Measurements from ENCODE around the gene APOLD1.
"Not testable (repeated sequence)": the region's sequence is repeated elsewhere in the genome, so short reads cannot be mapped to it uniquely, and the experiment has no call there.

The APOLD1 gene

DNA sequence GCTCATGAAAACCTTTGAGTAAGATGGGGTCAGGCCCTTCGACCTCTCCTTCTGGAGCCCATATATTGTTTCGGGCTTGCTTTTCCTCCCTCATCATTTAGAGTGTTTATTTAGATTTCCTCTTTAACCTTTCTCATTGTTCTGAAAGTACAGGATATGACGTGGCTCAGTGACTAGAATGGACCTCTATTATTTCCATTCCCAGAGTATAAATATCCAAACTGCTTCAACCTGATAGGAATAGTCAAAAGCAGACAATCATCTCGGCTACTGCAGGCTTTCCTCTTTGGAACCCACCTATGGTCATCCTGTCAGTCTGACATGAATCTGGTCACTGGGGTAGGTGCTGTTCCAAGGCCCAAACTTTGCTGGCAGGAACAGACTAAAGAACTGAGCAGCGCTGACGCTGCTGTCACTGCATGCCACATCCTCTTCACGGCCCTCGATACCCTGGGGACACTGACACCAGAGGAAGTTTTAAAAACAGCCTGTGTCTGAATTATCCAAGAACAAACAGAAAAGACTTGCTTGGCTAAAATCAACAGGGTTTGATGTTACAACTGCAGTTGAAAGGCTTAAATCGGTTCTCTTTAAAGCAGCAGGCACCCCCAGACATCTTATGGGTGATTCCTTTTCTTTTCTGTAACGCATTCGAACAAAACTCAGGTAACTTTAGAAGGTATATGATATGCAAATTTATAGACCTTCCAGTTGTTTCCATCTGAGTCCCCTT, 22.7 kb downstream of the APOLD1 start:
- DNase-seq, result peak in 3 of 4 experiments; percentile 32 to 67 (median 59)

DNA sequence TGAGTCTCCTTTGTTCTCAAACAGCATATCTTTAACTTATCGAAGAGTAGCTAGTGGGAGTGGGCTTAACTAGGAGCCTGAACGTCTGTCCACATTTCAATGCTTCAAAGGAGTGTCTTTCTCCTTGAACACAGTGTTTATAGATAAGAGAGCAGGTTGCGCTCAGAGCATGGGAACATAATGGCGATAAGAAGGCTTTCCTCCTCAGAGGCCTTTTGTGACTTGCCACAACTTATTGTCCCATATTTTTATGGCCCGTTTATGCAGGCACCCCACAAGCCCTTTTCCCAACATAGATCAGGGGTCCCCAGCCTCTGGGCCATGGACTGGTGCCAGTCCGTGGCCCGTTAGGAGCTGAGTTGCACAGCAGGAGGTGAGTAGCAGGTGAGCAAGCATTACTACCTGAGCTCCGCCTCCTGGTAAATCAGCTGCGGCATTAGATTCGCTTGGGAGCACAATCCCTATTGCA, 25.1 kb downstream of the APOLD1 start:
- DNase-seq, result no peak

DNA sequence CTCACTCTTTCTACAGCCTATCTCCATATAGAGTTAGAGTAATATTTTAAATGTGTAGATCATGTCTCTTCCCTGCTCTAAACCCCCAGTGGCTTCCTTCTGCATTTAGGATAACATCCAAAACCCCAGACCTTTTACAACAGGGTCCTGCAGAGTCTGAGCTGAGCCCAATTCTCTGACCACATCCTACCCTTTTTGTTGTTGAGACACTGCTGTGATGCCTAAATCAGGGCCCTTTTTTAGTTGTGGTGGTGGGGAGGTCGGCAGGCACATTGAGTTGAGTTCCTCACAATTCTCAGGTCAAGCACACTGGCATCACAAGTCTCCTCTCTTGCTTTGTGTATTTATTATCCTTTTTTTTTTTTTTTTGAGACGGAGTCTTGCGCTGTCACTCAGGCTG, 25.9 kb downstream of the APOLD1 start:
- DNase-seq, result no peak

DNA sequence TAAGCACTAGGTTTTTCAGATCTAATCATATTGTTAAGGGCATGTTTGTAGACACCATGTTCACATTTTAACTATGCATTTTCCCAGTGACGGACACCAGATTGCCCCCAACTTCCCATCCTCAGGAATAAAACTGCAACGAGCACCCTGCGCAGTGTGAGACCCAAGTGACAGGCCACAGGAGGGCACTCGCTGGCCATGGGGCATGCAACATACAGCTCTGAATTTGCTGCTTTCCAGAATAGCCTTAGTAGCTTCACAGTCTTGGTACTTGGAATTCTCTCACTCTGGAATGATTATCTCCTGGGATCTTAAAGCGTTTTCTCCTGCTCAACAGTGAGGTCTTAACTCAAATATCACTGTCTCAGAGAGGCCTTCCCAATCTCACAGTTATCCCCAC, 26.7 kb downstream of the APOLD1 start:
- DNase-seq, result no peak

DNA sequence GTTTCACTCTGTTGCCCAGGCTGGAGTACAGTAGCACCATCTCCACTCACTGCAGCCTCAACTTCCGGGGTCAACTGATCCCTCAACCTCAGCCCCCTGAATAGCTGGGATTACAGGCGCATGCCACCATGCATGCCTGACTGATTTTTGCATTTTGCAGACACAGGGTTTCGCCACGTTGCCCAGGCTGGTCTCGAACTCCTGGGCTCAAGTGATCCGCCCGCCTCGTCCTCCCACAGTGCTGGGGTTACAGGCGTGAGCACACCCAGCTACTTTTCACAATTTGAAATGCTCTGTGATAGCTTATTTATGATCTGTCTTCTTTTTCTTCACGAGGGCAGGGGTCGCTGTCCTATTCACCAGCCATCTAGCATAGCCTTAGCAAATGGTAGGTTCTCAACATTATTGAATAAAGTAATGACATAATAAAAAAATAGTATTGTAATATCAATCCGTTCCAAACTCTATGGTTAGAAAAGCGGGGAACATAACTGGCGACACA, 27.2 kb downstream of the APOLD1 start:
- no peak for DNase-seq

DNA sequence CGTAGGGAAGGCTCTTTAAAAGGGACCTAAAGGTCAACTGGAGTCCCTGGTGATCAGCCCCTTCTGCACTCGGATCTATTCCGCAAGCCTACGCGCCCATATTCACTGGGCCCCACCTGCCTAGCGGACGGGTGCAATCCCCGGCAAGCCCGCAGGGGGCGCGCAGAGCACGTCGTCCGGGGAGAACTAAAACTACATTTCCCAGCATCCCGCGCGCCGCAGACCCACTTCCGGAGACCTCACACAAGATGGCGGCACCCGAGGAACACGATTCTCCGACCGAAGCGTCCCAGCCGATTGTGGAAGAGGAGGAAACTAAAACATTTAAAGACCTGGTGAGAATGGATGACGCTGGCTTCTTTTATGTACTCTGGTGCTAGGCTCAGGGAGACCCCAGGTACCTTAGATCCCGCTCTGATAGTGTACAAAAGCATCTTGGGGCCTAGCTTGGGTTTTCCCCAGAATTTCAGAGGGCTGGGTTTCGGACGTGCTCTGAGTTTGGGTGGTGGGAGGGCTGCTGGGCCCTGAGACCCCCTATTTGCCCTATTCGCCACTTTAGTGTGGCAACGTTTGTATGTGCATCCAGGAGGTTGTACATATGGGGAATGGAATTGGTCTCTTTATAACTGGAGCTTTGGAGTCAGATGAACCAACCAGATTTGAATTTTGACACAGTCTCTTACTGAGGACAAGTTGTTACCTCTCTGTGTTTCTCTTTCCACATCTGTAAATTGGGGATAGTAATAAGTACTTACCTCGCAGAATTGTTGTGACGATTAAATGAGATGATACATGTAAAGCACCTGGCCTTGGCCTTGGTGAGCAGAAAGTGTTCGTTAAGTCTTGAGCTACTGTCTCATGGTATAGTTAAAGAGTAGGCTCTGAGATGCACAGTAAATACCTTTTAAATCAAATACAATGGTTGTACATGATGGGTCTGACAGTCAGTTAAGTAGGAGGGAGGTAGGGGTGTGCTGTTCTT, 28.0 kb downstream of the APOLD1 start, which contains the start of gene DDX47:
TSS of gene DDX47 (plus strand) at position 227 of the 982 bp plus-strand sequence. CDS start at position 249, 22 bp downstream.
- DNase-seq, result peak; percentile 95 to 97 (median 97)

DNA sequence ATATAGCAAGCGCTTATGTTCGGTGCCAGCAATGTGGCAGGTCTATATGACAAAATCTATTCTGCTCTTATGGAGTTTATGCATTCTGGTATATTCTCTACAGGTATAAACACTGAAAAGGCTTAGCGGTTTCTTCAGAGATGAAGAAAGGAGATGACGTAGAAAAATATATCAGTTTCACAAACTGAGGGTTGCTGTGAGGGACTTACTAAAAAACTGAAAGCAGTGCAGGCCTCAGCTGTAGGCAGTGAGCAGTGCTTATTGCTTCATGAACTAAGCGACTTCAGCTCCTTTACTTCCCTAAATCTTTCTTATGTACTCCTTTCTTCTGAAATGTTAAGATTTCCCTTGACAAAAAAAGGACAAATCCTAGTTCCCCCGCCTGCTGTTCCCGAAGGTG, 32.2 kb downstream of the APOLD1 start:
- peak; percentile 59 to 84 (median 78) for DNase-seq

DNA sequence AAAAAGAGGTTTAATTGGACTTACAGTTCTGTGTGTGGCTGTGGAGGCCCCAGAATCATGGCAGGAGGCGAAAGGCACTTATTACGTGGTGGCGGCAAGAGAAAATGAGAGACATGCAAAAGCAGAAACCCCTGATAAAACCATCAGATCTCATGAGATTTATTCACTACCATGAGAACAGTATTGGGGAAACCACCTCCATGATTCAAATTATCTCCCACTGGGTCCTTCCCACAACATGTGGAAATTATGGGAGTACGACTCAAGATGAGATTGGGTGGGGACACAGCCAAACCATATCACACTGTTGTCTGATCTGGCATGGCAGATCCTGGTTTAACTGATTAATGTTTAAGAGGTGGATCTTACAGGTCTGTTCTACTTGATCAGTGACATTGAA, 33.2 kb downstream of the APOLD1 start:
- no peak for DNase-seq

DNA sequence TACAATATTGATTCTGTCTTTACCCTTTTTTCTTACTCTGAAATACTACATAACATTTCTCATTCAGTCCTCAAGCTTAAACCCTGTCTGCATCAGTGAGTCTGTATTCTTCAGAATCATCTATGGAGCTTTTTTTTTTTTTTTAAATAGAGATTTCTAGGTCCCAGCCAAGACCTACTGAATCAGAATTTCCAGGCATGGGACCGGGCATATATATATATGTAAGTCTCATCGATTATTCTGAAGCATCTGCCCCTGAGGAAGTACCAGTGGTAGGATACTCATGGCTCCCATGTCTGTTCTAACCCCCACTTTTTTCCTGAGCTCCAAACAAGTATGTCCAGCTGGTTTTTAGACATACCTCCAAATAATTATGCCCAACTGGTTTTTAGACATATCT, 33.8 kb downstream of the APOLD1 start:
- DNase-seq, result no peak

DNA sequence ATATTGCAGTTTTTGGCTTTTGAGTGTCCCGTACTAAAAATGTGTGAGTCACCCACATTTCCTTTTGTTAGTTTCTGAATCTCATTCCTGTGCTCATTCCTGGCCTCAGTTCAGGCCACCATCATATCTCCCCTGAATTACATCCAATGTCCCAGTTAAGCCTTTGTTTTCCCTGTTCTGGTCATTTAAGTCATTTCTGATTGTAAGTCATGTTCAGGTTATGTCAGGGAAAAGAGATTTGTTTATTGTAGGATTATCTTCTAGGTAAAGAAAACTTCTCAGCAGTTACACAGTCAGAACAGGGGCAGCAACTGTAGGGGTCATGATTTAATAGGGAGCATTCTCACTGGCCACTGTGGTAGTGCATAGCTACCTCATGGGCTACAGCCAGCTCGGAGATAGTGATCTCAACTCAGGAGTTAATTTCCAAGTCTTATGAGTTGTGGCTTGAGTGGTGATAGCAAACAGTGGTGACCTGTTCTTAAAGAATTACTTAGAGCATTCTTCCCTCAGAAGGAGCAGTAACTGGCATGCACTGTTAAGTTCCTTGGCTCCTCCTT, 34.4 kb downstream of the APOLD1 start:
- DNase-seq, result no peak

DNA sequence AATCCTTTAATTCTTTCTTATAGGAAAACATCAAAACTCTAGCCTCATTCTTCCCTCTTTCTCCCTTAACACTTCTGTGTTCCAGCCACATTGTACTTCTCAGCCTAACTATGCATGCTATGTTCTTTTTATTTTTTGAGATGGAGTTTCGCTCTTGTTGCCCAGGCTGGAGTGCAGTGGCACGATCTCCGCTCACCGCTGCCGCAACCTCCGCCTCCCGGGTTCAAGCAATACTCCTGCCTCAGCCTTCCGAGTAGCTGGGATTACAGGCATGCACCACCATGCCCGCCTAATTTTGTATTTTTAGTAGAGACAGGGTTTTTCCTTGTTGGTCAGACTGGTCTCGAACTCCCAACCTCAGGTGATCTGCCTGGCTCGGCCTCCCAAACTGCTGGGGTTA, 34.9 kb downstream of the APOLD1 start:
- DNase-seq, result not testable (repeated sequence)

DNA sequence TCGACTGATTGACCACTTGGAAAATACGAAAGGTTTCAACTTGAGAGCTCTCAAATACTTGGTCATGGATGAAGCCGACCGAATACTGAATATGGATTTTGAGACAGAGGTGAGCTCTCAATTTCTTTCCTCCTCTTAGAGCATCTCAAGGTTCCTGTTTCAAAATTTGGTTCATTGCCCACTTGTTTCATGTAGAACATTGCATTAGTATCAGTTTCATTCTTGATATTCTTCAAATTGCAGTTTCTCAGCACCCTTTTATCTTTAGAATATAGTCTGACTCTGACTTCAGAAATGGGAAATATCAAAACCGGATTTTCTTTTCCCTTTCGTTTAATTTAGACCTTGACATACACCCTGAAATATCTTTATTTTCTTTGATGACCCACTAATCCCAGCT, 36.5 kb downstream of the APOLD1 start:
- DNase-seq, result no peak

DNA sequence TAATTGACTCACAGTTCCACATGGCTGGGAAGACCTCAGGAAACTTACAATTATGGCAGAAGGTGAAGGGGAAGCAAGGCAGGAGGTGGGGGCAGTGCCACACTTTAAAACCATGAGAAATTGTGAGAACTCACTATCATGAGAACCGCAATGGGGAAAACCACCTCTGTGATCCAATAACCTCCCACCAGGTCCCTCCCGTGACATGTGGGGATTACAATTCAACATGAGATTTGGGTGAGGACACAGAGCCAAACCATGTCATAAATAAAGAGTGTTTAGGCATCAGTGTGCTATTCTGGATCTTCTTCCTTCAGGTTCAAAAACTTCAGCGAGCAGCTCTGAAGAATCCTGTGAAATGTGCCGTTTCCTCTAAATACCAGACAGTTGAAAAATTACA, 37.4 kb downstream of the APOLD1 start:
- DNase-seq, result no peak

DNA sequence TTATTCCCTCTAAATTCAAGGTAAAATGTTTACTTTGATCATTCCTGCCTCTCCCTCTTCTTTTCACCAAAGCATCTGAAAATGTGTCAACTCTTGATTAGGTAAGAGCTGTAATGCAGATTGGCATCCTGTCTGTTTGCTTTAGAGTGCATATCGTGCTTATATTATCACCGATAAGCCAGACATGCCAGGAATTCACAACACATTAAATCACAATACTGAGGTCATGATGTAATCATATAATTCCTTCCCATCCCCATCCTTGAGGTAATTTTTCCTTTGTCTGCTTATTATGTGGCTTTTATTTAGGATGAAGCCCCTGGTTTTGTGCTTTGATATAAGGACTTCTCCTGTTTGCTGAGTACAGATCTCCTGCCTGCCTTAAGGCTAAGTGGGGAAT, 37.8 kb downstream of the APOLD1 start:
- no peak for DNase-seq

DNA sequence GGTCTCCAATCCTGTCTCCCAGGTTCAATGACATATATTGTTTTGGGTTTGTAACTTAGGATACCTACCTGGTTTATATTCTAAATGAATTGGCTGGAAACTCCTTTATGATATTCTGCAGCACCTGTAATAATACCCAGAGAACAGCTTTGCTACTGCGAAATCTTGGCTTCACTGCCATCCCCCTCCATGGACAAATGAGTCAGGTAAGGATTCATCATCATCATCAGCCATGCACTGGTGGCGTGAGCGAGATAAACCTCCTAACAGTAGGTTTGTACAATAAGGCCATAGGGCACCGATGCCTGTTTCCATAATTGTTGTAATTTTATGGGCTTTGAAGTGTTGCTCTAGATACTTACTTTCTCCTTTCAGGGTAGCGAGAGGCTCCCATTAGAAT, 38.4 kb downstream of the APOLD1 start:
- no peak for DNase-seq

DNA sequence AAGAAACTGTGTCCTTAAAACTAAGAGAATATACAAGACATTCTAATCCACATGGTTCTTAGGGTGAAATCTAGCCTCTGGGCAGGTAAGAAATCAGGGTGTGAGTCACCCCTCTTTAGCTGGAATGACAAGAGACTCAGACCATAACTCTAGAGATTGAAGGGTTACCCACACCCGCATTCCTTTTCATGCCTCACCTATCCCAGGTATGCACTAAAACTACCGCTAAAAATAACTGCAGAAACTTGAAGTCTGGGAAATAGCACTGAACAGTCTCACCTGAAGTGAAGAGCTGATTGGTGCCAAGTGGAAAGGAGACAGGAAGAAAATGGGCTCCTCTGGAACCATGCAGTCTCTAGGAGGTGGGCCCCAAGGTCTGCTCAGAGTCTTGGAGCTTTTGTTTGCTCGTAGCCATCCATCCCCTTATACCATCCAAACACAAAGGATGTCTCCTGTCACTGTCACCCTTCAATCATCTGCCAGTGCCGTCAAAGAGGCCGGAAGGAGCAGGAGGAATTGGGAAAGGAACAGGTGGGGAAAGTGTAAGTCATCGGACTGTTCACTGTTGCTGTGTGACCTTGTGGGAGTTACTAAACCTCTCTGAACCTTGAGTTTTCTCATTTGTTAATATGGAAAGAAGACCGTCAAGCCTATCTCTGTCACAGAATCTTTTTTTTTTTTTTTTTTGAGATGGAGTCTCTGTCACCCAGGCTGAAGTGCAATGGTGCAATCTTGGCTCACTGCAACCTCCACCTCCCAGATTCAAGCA, 50.1 kb downstream of the APOLD1 start:
- no peak for DNase-seq

DNA sequence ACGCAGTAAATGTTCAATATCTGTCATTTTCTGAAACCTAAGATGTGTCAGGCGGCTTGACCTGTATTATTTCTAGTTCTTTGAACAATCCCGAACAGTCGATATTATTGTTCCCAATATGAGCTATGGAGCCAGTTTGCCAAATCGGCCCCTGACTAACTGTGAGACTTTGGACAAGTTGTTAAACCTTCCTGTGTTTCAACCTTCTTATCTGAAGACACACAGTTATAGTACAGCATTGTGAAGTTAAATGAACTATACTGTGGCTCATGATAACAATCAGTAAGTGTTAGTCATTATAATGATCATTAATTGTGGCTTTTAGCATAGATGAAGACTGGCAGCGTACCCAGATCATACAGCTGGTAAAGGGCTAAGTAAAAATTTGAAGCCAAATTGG, 51.1 kb downstream of the APOLD1 start:
- DNase-seq, result no peak

DNA sequence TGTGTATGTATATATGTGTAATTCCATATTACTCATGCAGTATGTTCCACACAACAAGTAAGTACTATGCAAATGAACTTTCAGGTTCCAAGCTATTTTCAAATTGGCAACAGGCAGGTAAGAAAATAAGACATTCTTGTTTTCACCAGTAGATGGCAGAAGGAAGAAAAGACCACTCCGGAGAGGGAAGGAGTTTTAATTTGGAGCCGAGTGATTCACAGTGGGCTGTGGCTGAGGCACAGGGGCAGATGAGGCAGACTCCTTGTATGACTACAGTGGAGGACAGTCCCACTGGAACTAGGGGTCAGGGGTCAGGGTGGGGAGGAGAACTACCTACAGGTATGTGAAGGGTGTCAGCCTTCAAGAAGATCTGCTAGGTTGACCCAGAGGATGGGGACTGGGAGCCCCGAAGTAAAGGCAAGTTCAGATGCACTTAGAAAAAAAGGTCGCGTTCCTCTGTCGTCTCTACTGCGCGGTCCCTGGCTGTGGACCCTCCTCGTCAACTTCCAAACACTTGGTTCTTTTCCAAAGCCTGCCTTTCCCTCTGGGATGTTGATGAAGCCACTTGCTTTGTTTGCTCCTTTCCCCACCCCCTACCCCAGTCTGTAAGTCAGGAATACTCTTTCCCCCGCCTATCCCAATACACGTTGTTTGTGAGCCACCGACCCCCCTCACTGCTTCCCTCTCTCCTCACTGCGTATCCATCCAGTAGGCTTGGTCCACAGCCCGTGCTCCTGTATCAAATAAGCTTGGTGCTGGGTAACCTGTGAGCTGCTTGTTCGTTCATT, 51.8 kb downstream of the APOLD1 start:
- peak; percentile 6 to 52 (median 30) for DNase-seq

DNA sequence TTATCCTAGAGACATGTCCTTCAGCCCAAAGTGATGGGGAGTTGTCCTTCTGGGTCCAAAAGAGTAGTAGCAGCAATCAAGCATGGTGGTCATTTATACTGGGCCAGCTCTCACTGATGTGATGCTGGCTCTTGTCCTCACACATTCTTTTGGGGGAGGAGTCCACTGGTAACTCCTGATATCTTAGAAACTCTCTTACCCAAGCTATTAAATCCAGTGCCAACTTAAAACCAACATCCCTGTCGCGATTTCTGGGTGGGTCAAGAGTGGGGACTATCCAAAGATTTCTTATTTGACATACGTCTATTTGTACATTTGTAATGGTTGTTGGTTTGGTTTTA, 52.3 kb downstream of the APOLD1 start:
- no peak for DNase-seq

DNA sequence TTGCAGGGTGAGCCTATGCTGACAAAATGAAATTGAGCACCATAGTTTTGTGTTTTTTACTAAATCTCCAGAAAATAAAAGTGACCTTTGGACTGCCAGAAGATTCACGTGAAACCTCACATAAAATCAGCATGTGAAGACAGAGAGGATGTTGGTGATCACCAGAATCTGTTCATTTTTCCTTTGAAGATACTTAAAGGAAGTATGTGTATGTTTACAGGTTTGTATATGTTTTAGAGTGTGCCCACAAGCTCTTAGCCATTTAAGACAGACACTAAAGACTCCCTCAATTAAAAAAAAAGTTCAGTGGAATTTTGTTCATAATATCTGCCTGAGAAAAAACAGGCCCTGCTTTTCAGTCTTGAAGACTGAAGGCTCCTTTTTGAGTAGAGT, 53.5 kb downstream of the APOLD1 start:
- no peak for DNase-seq

DNA sequence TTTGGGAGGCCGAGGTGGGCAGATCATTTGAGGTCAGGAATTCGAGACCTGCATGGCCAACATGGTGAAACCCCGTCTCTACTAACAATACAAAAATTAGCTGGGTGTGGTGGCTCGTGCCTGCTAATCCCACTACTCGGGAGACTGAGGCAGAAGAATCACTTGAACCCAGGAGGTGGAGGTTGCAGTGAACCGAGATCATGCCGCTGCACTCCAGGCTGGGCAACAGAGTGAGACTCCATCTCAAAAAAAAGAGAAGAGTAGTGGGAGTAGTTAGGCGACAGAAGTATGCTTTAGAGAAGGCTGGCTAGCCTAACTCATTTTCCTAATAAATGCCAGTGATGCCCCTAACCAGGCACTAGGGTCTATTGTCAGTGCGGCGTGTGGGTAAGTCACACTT, 54.0 kb downstream of the APOLD1 start:
- DNase-seq, result not testable (repeated sequence)

Data from suppressor macrophage (primary cell).